PC-9 (cell line): ENCODE results near the gene CENPX.

Experiments used
- EZH2 ChIP-seq: fragments of 200-600 bp; sonication (generic); IDR thresholded peaks from 2 replicates; pipeline ENCODE4 v1.8.0; 2017; ENCODE audit warnings: antibody characterized with exemption, low read depth
- TF ChIP-seq, protein P1 (sequence below): fragments of 200-600 bp; sonication (generic); conservative IDR thresholded peaks from 2 replicates; pipeline ENCODE4 v1.6.1; 2017; ENCODE audit warnings: mixed run types, antibody characterized with exemption, mild to moderate bottlenecking, moderate library complexity

- no peak for TF ChIP-seq EZH2
- TF ChIP-seq, protein P1, sequence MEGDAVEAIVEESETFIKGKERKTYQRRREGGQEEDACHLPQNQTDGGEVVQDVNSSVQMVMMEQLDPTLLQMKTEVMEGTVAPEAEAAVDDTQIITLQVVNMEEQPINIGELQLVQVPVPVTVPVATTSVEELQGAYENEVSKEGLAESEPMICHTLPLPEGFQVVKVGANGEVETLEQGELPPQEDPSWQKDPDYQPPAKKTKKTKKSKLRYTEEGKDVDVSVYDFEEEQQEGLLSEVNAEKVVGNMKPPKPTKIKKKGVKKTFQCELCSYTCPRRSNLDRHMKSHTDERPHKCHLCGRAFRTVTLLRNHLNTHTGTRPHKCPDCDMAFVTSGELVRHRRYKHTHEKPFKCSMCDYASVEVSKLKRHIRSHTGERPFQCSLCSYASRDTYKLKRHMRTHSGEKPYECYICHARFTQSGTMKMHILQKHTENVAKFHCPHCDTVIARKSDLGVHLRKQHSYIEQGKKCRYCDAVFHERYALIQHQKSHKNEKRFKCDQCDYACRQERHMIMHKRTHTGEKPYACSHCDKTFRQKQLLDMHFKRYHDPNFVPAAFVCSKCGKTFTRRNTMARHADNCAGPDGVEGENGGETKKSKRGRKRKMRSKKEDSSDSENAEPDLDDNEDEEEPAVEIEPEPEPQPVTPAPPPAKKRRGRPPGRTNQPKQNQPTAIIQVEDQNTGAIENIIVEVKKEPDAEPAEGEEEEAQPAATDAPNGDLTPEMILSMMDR = no peak
These were observed 9.9 kb downstream of the CENPX start for GRCh38 chr17:82012640-82013295.
